Cerebellar nuclear complex (tissue), 1 donor: ENCODE results near the gene ZER1.
A peak's percentile ranks its signal among the peaks of the same experiment; 100 is the strongest.

Experiments used
- DNase-seq, 2 experiments: peaks; one replicate each; lab custom pipeline; 2025; lab: John Stamatoyannopoulos, UW

The ZER1 gene

GRCh38 chr9:128735373-128735772, 36.4 kb downstream of the ZER1 start:
- no peak for DNase-seq

GRCh38 chr9:128733256-128733655, 38.5 kb downstream of the ZER1 start:
- no peak for DNase-seq

- no peak for DNase-seq
Observed at GRCh38 chr9:128732576-128732975, 39.2 kb downstream of the ZER1 start.

- no peak for DNase-seq
Observed at GRCh38 chr9:128731691-128732090, 40.0 kb downstream of the ZER1 start.

GRCh38 chr9:128731093-128731492, 40.6 kb downstream of the ZER1 start:
- no peak for DNase-seq

GRCh38 chr9:128729766-128730517, 41.8 kb downstream of the ZER1 start:
- DNase-seq: no peak

GRCh38 chr9:128729302-128729701, 42.4 kb downstream of the ZER1 start:
- DNase-seq: no peak

- DNase-seq: no peak
Observed at GRCh38 chr9:128728298-128728697, 43.4 kb downstream of the ZER1 start.

GRCh38 chr9:128727640-128728248, 44.0 kb downstream of the ZER1 start:
- DNase-seq: no peak

GRCh38 chr9:128724744-128725211, 46.9 kb downstream of the ZER1 start:
- peak; percentile 79 to 87 for DNase-seq

GRCh38 chr9:128723866-128724743, 47.6 kb downstream of the ZER1 start, which contains the start of gene ZDHHC12:
Gene ZDHHC12 (minus strand): TSS chr9:128724127. CDS start chr9:128724093, 34 bp downstream.
- DNase-seq: peak; percentile 80 to 88

- no peak for DNase-seq
Observed at GRCh38 chr9:128723352-128723865, 48.3 kb downstream of the ZER1 start.

GRCh38 chr9:128722380-128723351, 49.1 kb downstream of the ZER1 start:
- DNase-seq: no peak

GRCh38 chr9:128721487-128722010, 50.2 kb downstream of the ZER1 start:
- no peak for DNase-seq

- no peak for DNase-seq
Observed at GRCh38 chr9:128720841-128721486, 50.8 kb downstream of the ZER1 start.

GRCh38 chr9:128719919-128720605, 51.7 kb downstream of the ZER1 start:
- DNase-seq: no peak

GRCh38 chr9:128718475-128718874, 53.3 kb downstream of the ZER1 start:
- DNase-seq: no peak

GRCh38 chr9:128718047-128718446, 53.7 kb downstream of the ZER1 start:
- no peak for DNase-seq

- DNase-seq: no peak
Observed at GRCh38 chr9:128716581-128717254, 55.0 kb downstream of the ZER1 start.
